Fibroblast of peridontal ligament (primary cell): ENCODE results near the gene MLLT1.

Experiments
- DNase-seq: peaks from one replicate; pipeline ENCODE4 v3.0.0-alpha.2; 2010; ENCODE audit errors: extremely low read depth

Gene MLLT1

DNA sequence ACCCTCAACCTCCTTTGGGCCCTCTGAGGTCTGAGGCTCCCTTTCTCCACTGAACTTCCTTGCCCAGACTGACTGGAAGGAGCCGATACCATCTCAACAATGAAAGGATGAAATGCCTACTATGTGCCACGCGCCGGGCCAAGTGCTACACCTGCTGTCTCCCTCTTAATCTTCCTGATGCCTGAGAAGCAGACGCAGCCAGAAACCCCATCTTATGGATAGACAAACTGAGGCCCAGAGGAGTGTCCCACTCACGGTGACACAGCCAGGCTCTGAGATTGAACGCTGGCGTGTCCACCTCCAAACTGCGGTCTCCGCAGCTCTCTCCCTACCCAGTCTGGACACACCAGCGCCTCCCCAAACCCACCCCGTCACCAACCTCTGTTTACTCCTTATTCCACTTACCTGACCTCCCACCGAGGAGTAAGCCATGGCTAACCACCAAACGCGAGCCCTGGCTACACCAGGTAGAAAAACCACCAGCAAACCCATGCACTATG is 20.9 kb downstream of the MLLT1 start:
- no peak for DNase-seq

DNA sequence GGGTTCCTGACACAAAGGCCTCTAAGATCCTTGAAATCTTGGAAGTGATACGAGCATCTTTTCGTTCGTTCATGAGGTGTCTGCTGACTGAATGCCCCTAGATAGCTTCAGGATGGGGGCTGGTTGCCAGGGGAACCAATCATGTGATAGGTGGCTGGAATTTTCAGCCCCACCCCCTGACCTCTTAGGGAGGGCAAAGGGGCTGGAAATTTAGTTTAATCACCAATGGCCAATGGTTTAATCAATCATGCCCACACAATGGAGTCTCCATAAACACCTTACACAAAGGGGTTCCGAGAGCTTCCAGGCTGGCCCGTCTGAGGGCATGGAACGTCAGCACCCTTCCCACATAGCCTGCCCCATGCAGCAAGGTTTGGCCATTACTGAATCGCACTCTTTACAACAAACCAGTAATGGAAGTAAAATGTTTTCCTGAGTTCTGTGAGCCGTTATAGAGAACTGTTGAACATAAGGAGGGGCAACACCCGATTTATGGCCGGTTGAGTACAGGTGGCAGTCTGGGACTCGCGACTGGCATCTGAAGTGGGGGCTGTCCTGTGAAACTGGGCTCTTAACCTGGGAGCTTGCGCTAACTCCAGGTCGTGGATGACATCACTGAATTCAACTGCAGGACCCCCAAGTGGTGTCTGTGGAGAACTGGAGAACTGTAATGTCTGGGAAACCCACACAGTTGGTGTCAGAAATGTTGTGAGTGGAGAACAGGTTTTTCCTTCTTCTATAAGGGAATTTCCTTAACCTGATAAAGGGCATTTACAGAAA is 25.6 kb downstream of the MLLT1 start:
- DNase-seq, result no peak

DNA sequence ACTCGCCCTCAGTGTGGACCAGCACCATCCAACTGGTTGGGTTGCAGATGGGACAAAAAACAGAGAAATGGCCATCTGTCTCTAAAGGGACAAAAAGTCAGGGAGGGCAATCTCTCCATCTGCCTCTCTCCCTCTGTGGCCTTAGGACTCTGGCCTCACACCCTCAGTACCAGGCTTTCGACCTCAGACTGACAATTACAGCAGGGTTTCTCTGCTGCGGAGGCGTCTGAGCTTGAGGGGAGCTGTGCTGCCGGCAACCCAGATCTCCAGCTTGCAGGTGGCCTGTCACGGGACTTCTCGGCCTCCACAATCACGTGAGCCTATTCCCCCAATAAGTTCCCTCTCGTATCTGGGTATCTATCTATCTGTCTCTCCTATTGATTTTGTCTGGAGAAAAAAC is 27.7 kb downstream of the MLLT1 start:
- DNase-seq, result no peak

DNA sequence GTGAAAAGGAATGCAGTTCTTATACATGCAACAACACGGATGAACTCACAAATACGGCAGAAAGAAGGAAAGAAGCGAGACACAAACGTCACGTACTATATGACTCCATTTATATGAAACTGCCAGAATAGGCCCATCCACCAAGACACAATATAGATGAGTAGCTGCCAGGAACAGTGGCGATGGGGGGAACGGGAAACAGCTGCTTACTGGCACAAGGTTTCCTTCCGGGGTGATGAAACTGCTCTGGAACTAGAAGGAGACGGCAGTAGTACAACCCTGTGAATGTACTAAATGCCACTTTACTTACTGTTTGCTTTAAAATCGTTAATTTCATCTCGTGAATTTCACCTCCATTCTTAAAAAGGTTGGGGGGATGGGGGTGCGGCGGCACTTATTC is 28.9 kb downstream of the MLLT1 start:
- no peak for DNase-seq

DNA sequence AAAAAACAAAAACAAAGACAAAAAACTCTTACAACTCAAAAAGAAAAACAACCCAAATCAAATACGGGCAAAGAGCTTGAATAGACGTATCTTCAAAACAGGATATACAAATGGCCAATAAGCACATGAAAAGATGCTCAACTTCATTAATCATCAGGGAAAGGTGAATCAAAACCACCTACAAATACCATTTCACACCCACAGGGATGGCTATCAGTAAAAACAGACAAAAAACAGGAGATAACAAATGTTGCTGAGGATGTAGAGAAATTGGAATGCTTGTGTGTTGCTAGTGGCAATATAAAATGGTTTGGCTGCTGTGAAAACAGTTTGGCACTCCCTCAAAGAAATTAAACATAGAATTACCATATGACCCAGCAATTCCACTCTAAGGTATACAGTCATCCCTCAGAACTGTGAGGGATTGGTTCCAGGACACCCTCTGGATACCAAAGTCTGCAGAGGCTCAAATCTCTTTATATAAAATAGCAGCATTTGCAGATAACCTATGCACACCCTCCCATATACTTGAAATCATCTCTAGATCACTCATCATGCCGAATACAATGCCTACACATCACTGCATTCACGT is 29.7 kb downstream of the MLLT1 start:
- DNase-seq, result peak; percentile 78

DNA sequence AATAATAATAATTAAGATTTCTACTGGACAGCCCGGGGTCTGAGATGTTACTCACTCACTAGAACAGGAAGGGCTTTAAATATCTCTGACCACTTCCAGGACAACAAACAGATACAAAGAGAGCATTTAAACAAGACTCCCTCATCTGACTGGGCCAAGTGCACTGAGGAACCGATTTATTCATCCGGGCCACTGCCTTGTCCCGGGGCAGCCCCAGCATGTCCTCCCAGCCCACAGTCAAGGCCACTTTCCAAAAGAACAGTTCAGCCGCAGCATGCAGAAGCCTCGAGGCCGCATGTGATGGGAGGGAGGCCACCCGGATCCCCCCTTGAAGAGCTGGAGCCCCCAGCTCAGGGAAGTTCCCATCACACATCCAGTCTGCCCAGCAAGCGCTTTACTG is 30.5 kb downstream of the MLLT1 start:
- DNase-seq, result no peak

DNA sequence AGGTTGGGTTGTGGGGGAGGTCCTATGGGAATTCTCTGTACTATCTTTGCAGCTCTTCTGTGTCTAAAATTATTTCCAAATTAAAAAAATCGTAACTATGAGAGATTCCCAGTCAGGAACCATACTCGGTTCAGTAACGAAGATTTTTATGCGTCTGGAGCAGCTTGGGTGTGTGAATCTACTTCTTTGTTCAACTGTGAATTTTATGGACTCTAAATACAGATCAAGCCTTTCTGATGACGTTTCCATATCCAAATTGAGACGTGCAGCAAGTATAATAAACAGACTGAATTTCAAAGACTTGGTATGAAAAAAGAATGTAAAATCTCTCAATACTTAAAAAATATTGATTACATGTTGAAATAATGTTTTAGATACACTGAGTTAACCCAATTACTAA is 30.9 kb downstream of the MLLT1 start:
- DNase-seq, result peak; percentile 49

DNA sequence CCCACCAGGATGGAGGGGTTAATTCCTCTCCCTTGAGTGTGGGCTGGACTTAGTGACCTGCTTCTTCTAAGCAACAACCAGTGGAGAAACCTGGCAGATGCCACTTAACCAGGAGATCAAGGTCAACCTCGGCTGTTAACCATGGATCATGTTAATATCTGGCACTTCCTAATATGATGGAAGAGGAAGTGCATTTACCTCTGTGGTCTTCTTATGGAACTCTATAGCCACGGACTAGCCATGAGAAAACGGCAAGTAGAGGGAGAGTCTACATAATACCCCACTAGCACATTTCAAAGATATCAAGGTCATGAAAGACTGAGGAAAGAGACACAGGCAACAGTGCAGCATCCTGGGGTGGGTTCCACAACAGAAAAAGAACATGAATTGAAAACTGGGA is 31.4 kb downstream of the MLLT1 start:
- no peak for DNase-seq

DNA sequence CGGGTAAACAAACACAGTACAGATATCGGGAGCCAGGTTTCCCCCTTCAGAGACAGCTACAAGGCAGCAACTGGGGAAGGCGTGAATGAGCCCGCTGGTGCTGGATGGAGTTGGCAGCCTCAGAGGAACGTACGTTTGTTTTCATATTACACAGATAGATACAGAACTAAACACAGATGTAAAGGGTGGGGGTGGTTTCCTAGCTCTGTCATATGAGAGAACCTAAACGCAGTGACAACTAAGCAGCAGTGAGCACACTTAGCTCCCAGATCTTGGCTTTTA is 32.8 kb downstream of the MLLT1 start:
- no peak for DNase-seq

DNA sequence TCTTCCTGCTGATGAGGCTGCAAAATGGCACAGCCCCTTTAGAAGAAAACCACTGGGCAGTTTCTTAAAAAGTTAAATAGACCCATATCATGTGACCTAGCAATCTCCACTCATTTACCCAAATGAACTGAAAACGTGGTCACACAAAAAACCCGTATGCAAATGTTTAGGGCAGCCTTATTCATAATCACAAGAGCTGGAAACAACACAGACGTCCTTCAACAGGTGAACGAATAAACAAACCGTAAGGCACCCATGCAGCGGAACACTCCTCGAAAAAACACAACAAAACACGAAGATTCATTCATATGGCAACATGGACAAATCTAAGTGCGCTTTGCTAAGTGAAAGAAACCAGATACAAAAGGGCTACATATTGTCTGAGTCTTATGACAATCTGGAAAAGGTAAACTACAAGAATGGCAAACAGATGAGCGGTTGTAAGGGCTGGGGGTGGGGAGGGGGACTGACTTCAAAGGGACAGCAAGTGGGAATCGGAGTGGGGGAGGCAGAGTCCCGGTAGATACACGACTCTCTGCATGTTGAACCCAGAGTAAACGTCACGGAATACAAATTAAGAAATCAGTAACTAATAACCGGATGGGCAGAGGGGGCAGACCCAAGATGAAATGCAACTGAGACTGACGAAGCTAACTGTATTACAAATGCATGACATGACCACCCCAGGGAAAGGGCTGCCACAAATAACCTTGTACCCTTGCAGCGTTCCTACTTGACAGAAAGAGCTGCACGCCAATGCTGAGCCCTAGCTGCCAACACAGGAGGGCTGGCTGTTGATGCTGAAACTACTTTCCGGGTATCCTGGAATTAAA is 33.4 kb downstream of the MLLT1 start:
- DNase-seq, result no peak

DNA sequence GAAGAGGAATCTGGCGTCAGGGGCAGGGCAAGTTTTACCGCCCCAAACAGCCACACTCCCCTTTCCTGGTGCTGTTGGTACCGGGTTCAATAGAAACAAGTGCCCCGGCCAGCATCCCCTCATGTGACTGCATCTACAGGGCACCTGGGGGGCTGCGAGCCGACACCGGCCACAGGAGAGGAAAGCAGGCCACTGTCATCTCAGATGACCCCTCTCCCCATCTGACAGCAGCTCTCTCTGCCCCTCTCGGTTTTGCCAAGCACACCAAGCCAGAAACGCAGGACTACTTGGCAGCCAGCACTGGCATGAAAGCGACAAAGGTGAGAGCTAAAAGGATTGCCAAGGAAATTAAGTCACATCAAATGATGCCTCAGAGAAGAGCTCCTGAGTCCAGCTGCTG is 37.1 kb downstream of the MLLT1 start:
- DNase-seq, result no peak

DNA sequence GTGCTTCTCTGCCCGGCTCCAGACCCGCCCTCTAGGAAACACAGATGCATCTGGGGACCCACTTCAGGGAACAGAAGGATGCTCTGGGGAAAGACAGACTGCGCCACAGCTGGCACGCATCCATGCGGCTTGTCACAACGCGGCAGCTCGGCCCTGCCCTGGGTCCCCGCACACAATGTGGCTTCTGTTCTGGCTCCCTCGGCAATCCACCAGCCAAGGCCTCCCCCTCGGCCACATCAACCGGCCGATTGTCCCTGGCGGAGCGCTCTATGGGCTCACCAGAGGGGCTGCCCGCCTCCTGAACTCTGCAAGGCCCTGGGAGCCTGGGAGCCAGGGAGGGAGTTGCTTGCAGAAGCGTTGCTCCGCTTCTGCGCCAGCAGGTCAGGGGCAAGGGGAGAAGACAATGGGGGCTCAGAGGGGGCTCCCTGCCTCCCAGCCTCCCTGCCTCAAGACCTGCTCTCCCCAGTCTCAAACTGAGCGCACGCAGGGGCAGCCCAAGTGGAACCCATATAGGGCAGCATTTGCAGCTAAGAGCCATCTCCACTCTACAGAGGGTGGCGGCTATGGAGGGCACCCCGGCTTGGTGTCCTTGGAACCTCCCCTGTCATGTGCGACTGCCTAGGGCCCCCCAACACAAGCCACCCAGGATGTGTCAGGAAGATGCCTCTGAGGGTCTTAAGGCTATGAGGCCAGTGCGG is 37.9 kb downstream of the MLLT1 start:
- DNase-seq, result no peak

DNA sequence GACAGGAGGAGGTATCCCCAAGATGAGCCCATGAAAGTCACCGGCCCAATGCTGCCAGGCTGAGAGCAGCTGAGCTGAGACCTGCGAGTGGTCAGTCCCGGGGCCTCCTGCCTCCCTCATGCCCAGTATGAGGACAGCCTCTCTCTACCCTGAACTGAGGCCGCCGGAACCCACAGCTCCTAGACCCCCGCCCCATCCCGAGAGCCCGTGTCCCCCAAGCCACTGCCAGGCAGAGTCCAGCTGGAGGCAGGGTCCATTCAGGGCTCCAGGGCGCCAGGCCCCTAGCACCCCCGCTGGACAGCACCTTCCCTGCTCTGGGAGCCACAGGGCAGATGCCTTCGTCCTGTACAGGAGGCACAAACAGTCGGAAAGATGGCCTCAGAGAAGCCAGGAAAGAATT is 38.7 kb downstream of the MLLT1 start:
- no peak for DNase-seq

DNA sequence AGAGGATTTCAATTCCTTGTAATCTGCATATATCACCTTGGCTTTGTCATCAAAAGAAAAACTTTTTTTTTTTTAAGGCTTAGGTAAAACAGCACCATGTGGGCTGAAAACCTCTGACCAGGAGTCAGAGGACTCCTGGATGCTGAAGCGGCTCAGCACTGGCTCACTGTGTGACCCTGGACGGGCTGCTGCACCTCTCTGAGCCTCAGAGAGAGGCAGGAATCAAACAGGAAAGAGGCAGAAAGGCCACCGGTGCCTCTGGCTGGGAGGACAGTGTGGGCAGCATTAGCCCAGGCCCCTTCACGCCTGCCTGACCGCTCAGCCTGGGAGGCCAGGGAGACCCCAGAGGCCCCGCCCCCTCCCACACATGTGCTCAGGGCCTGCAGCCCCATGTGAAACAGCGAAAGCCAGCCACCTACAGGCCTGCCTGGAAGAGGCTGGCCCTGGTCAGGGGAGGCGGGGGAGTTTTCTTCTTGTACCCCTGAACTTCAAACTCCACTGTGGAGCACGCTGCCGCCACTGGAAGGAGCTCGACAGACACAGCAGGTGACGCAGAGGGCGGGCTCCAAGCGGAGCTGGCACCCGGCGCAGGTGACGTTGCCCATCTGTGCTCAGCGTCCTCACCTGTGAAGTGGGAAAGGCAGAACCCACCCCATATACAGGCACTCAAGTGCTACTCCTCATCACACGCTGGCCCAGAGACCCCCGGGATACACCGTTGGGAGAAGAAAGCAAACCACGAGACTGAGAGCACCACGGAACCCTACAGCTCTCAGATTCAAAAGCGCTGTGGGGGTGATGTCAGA is 39.7 kb downstream of the MLLT1 start:
- DNase-seq, result no peak

DNA sequence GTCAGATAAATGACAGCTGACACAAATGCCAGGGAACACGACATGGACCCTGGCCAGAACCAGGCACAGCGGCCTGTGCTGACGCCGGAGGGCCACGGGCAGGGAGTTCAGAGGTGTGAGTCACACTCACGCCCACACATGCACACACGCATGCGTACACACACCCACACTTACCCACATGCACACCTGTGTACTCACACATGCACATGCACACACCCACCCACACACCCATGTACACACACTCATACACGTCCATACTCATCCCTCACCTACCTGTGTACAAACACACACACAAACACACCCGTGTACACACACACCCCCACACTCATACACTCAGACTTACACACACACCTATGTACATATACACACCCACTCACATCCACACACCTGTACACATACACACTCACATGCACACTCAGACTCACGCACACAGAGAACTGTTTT is 40.4 kb downstream of the MLLT1 start:
- DNase-seq, result no peak

DNA sequence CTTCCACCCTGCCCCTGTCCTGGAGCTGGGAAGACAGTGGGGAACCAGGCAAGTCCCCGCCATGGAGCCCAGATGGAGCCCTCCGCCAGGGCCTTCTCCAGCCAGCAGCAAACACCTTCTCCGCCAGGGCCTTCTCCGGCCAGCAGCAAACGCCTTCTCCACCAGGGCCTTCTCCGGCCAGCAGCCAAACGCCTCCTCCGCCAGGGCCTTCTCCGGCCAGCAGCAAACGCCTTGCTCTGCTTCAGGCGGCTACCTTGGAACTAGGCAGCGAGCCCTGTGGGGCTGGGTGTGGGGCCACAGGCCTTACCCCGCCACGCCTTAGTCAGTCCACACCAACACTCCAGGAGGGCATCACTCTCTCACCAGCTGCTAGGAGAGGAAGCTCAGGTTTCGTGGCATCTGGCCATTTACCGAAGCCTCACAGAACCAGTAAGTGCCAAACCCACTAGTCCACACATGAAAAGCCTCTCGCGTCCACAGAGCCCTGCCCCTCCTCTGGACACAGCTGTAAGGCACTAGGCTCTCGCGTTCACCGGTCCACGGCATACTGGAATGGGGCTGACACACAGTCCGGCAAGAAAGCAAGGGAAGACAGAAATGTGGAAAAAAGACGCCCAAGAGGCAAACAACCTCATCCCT is 41.0 kb downstream of the MLLT1 start:
- DNase-seq, result peak; percentile 57

DNA sequence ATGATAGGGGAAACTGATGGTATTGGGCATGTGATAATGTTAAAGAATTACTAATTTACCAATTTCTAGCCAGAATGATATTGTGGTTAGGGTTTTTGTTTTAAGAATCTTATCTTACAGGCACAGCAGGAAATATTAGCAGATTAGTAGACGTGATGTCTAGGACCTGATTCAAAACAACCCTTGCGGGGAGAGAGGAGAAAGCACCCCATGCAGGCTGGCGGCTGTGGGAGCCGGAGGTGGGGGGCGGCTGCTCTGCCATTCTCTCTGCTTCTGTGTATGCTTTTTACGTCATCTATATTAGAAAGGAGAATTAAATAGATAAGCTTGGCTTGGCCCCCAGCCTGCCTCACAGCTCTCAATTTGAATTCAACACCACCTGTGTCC is 41.5 kb downstream of the MLLT1 start:
- no peak for DNase-seq

DNA sequence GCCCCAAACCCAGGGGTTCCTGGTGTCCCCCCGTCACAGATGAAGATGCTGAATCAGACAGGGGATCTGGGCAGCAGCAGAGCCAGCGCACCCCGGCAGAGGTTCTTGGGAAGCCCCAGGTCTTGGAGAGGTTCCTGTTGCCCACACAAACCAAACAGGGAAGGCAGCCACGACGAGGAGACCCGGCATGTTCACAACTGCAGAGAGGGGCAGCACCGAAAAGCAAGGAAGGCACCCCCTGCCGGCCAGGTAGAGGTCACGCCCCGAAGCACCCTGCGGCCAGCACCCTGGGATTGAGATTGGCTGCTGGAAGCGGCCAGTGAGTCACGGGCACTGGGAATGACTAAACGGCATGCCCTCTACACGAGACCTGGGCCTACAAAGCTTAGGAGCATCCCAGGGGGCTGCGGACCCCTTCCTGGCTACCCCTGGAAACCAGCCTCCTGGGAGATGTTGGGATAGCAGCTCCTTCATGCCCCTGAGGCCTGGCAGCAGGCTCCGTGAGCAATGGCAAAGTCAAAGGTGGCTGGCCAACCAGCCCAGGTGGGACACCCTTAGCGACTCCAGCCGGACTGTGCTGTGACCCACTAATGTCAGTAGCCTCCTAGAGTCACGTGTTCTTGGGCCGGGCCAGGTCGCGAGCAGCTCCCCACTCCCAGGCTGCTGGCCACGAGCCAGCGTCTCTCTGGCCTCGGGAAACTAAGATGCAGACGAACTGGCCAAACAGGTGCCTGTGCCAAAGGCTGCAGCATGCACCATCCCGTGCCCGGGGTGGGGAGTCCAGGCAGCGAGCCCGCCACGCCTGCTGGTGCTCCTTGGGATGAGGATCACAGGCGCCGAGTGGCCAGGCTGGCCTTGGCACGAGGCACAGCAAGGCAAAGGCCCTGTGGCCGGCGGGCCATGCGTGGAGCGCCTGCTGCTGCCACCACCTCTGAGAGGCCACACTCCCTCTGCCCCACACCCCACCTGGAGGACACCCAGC is 43.2 kb downstream of the MLLT1 start:
- no peak for DNase-seq

DNA sequence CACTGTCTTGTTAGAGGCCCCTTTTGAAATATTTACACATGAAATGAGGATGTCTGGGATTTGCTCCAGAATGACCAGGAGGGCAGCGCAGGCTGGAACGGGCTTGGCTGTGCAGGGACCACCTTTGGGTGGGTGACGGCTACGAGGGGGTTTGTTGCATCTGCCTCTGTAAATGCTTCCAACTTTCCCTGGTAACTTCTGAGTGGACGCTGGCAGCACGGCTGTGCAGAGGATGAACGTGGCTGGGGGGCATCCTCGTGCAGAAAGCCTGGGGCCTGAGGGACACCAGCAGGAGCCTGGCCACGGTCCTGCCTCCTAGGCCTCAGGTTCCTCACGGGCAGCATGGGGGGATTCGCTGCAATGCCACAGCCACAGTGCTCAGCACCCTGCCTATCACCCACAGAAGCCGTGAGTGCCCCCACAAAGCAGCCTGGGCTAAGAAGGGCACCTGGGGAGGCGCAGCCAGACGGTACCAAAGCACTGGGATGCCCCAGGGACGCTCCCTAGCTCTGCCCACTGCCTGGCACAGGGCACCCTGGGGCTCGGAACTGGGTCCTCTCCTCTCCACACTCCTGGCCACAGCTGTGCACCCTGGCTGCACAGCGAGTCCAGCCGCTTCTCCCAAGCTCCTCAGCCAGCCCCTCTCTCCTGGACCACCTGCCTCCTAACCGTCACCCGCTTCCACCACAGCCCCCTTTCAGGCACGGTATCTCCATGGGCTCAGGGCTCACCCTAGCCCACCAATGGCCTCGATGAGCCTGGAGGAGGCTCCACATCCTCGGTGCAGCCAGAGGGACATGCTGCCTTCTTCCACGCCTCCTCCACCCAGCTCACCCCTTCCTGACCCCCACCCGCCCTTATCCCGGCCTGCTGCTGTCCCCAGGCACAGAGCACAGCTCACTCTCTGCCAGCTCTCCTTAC is 44.5 kb downstream of the MLLT1 start:
- DNase-seq, result no peak
